ENCODE measurements around the gene SLC35G1.

The SLC35G1 gene

DNA sequence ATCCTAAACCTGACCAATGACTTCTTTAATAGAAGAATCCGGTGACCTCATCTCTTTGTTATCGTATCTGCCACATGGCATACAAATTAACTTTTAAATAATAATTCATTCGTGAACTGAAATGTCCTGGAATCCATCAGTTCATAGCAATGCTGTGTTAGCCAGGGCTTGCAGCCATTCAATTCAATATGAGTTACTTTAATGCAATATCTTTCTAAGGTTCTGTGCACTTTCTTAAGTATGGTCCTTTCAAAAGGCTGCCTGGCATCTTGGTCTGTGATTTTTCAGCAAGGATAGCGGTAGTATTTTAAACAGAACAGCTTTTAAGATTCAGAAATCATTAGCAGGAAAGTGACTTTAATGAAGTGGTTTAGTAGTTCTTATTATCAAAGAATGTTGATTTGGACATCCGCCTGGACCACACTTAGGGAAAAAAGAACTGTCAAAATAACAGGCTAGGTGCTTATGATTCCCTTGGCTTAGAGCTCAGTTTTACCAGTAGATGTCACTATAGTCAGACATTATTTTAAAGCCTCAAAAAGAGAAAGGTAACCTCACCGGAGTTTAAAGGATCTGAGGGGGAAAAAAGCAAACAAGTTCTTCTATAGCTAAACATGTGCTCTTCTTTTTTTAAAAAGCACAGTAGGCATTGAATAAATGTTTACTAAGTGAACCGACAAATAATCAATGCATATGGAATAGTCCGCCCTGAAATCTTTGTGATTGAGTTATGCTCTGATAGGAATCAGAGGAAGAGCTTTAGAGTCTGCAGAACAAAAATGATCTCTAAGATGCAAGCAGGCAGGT lies 22.7 kb downstream of the SLC35G1 start:
- DNase-seq (ENCODE audit: extremely low spot score): no peak
- ChIA-PET CTCF (interaction anchor here (0.7 to 3.3 kb wide), 13 partner anchors 8 to 543 kb away, joined by 3 to 39 read pairs (median 3); partner anchors contain the start of gene SLC35G1), POLR2A (no interaction called here)
- TF ChIP-seq, protein P1, sequence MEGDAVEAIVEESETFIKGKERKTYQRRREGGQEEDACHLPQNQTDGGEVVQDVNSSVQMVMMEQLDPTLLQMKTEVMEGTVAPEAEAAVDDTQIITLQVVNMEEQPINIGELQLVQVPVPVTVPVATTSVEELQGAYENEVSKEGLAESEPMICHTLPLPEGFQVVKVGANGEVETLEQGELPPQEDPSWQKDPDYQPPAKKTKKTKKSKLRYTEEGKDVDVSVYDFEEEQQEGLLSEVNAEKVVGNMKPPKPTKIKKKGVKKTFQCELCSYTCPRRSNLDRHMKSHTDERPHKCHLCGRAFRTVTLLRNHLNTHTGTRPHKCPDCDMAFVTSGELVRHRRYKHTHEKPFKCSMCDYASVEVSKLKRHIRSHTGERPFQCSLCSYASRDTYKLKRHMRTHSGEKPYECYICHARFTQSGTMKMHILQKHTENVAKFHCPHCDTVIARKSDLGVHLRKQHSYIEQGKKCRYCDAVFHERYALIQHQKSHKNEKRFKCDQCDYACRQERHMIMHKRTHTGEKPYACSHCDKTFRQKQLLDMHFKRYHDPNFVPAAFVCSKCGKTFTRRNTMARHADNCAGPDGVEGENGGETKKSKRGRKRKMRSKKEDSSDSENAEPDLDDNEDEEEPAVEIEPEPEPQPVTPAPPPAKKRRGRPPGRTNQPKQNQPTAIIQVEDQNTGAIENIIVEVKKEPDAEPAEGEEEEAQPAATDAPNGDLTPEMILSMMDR (IDR thresholded peaks at IDR 0.05; ENCODE audit: control extremely low read depth, extremely low read depth, low read depth, missing control alignments): peak; percentile 47

DNA sequence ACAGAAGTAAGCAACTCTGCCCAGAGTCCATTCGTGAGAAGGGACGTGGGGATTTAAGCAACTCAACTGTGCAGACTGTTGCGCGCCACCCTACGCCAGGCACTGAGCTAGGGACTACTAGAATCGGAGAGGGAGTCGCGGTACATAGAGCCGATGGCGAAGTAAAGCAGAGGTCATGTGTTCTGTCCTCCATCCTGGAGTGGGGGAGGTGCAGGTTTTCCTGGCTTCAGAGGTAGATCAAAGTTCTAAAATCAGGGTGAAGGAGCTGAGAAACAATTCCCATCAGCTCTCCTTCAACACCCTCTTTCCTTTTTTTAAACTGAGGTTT lies 23.2 kb downstream of the SLC35G1 start:
- no peak for DNase-seq (ENCODE audit: extremely low spot score)
- TF ChIP-seq, protein P1 (IDR thresholded peaks at IDR 0.05; ENCODE audit: control extremely low read depth, extremely low read depth, low read depth, missing control alignments): no peak
- CTCF ChIA-PET: interaction anchor here (0.9 to 3.3 kb wide), 12 partner anchors 8 to 542 kb away, joined by 3 to 39 read pairs (median 3); no protein-coding TSS in a partner anchor
- POLR2A ChIA-PET: no interaction called here

DNA sequence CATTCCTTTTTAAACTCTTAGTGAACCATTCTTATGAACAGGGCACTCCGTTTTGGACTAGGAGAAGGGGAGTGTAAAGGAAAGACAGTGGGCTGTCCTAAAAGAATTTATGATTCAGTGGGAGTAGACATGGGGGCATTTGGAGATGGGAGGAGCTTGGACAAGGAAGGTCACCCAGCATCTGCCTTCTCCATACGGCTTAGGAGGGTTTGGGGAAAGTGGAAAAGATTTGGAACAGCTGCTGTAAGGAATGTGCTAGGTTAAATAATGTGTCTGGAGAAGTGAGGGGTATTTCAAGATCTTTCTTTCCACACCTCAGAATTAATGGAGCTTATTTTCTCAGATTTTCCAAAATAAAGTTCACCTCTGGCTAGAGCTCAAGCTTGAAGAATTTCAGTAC lies 24.0 kb downstream of the SLC35G1 start:
- ChIA-PET POLR2A (no interaction called here), CTCF (interaction anchor here (0.5 to 3.3 kb wide), 10 partner anchors 9 to 553 kb away, joined by 3 to 39 read pairs (median 3); no protein-coding TSS in a partner anchor)
- no peak for DNase-seq (ENCODE audit: extremely low spot score)
- TF ChIP-seq, protein P1 (IDR thresholded peaks at IDR 0.05; ENCODE audit: control extremely low read depth, extremely low read depth, low read depth, missing control alignments): no peak

DNA sequence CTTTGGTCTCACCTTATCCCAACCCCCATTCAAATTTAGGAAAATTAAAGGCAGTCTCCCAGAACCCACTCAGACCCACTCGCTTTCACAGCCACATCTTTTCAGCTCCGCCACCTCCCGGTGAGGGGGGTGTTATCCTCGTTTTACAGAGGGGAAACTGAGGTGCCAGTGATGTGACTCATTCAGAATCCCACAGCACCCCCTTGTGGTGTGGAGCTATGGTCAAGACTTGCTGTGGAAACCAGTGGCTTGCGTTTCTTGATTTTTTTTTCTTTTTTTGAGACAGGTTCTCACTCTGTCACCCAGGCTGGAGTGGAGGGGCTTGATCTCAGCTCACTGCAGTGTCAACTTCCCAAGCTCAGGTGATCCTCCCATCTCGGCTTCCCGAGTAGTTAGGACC lies 27.6 kb downstream of the SLC35G1 start:
- CTCF ChIA-PET: interaction anchor here (0.7 to 3.0 kb wide), 12 partner anchors 9 to 523 kb away, joined by 3 to 13 read pairs (median 5); no protein-coding TSS in a partner anchor
- no peak for DNase-seq (ENCODE audit: extremely low spot score)
- TF ChIP-seq, protein P1 (IDR thresholded peaks at IDR 0.05; ENCODE audit: control extremely low read depth, extremely low read depth, low read depth, missing control alignments): peak; percentile 47
- POLR2A ChIA-PET: no interaction called here

DNA sequence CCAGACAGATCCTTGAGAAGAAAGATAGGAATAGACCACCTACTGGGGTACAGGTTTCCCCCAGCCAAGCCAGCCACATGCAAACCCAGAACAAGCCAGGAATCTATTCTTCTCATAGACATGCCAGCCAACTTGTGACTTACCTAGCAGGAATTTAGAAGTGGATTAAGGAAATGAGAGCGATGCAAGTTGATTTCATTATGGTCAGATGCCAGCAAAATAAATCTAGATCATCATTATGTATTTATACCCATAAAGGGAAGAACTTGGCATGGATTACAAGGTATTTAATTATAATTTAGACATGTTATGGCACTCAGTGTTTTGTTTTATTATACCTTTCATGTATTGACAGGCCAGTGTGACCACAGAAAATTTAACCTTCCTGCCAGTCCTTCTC lies 32.8 kb downstream of the SLC35G1 start:
- TF ChIP-seq, protein P1 (IDR thresholded peaks at IDR 0.05; ENCODE audit: control extremely low read depth, extremely low read depth, low read depth, missing control alignments): no peak
- ChIA-PET POLR2A (no interaction called here), CTCF (no interaction called here)
- no peak for DNase-seq (ENCODE audit: extremely low spot score)

DNA sequence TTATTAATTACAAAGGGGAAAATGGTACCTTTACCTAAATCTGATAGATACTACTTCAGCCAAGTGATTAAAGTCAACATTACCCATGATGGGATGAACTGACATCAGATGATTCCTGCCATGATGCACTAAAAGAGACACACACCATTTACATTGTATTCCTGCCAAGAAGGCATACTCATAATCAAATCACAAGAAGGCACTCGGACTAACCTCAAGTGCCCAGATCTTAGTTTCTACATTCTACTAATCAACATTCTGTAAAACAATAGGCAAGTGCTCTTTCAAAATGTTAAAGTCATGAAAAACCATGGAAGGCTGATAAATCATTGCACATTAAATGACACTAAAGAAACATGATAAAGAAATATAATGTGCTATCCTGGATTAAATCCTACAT lies 44.4 kb downstream of the SLC35G1 start:
- TF ChIP-seq, protein P1 (IDR thresholded peaks at IDR 0.05; ENCODE audit: control extremely low read depth, extremely low read depth, low read depth, missing control alignments): no peak
- no peak for DNase-seq (ENCODE audit: extremely low spot score)
- CTCF ChIA-PET: no interaction called here
- POLR2A ChIA-PET: no interaction called here
